Adrenal gland (tissue), 12 donors: ENCODE results near the gene SLF2. TPM values are rescaled to one million over a fixed set of nuclear protein-coding genes. Genes with fewer than 3 reads are reported as not detected.

ENCODE experiments used
- DNase-seq, 7 donors: peaks; one replicate each; pipeline ENCODE4 v3.0.0-alpha.2; 2019 to 2020
- H3K27ac ChIP-seq, 5 donors: fragments of 200-600 bp; sonication (generic) in 4 of 5; 1 replicate in 3 of 5; 2 replicates in 2 of 5; pipeline versions ENCODE4 v1.5.1 to v1.8.0; 2016 to 2020; ENCODE audit warnings: mild to moderate bottlenecking in 1 of 5
- H3K27me3 ChIP-seq: fragments of 200-600 bp; 2 replicates; pipeline ENCODE4 v1.8.0; 2021
- H3K36me3 ChIP-seq, 2 donors: fragments of 200-600 bp; replicated peaks in 1 of 2; 1 replicate in 1 of 2; 2 replicates in 1 of 2; pipeline versions ENCODE4 v1.5.1 to v1.8.0; 2018 to 2022
- H3K4me1 ChIP-seq, 2 donors: fragments of 200-600 bp; replicated peaks in 1 of 2; 1 replicate in 1 of 2; 2 replicates in 1 of 2; pipeline versions ENCODE4 v1.5.1 to v1.8.0; 2018 to 2021
- H3K4me3 ChIP-seq, 4 donors: fragments of 200-600 bp; sonication (generic) in 3 of 4; one replicate each; pipeline ENCODE4 v1.5.1; 2016 to 2018
- H3K9me3 ChIP-seq, 3 donors: fragments of 200-600 bp; sonication (generic) in 1 of 3; replicated peaks in 1 of 3; 1 replicate in 2 of 3; 2 replicates in 1 of 3; pipeline versions ENCODE4 v1.5.1 to v1.8.0; 2016 to 2021
- CTCF ChIP-seq, 6 experiments: fragments of 450-650 bp in 4 of 6; fragments of 200-600 bp in 2 of 6; sonication (generic) in 1 of 6; IDR thresholded peaks; 1 replicate in 5 of 6; 2 replicates in 1 of 6; pipeline versions ENCODE4 v1.5.1 to v1.8.0; 2016 to 2021; ENCODE audit warnings: antibody characterized with exemption in 6 of 6, mild to moderate bottlenecking in 2 of 6, moderate library complexity in 1 of 6
- POLR2A ChIP-seq, 2 donors: fragments of 450-650 bp; IDR thresholded peaks; one replicate each; pipeline ENCODE4 v1.6.1; 2017; ENCODE audit warnings: antibody characterized with exemption in 2 of 2, mild to moderate bottlenecking in 2 of 2, moderate library complexity in 1 of 2
- WGBS, 4 donors: extraction: QIAGEN DNeasy Blood & Tissue Kit in 2 of 4; methylation state at CpG; one replicate each; pipeline versions ENCODE4 v1.1.5 to v1.1.7; 2013 to 2017; 5-methylcytosine and 5-hydroxymethylcytosine counted together
- intact Hi-C, 2 donors: fragments of 100-400 bp; cut with DNase I; formaldehyde crosslinking; loops; one replicate each; pipeline versions ENCODE4 v1.14.1 to v1.15.0; 2022 to 2023
- polyA plus RNA-seq, 3 donors: library from polyadenylated mRNA; stranded (reverse); fragments of 200-250 nt in 2 of 3; fragments of 350-450 nt in 1 of 3; fragmentation: Illumina TruSeq in 1 of 3; extraction: RNeasy Lipid Tissue Mini Kit (QIAGEN cat#74804) in 1 of 3; gene quantifications; one replicate each; pipeline ENCODE4 v1.2.3, GENCODE V29; 2013 to 2014
- total RNA-seq, 9 donors: library from RNA; depleted of rRNA in 4 of 9; stranded (reverse); fragments of >200 nt in 4 of 9; fragments of 120-200 nt in 1 of 9; fragmentation: NEBNext Ultra II Directional in 1 of 9; extraction: Animal tissue kit (Norgen Biotek cat#: 25700) in 1 of 9; gene quantifications; one replicate each; pipeline versions ENCODE4 v1.1.0 to v1.2.4, GENCODE V29; 2013 to 2023
- donor health status: healthy with polysubstance abuse.
- donor health status: Bipolar disorder and iron deficiency.
- donor health status: DM: yes; HTN: yes; CAD: no.
- donor health status: DM: no; HTN: no; CAD: no.
- donor health status: DM: no; HTN: no; CAD: no.
- donor health status: DM: yes; HTN: yes; CAD: no.

SLF2 gene
- total and polyA plus RNA-seq, 12 donors: 19.8 to 88.7 (median 35.8) TPM

GRCh38 chr10:100888957-100889356 lies 23.8 kb upstream of the SLF2 start:
- Histone ChIP-seq H3K4me3 (no peak overlapping the region), H3K36me3 (no peaks in the 10 kb centered on the region), H3K27ac (no peak overlapping the region), H3K4me1 (no peaks in the 10 kb centered on the region), H3K9me3 (no peaks in the 10 kb centered on the region), H3K27me3 (no peaks in the 10 kb centered on the region)
- DNase-seq: peak in 1 of 7 donors; percentile 18
- 61 to 66% (median 64%) methylated on average over 3 of the region's 3 CpGs for WGBS, 4 donors
- peak in 1 of 6 experiments; percentile 36 for TF ChIP-seq CTCF (IDR thresholded peaks at IDR 0.05)
- TF ChIP-seq POLR2A (IDR thresholded peaks at IDR 0.05): no peak
- intact Hi-C loops: no loop called here

GRCh38 chr10:100889546-100889945 lies 23.2 kb upstream of the SLF2 start:
- H3K4me3 ChIP-seq: no peak overlapping the region
- intact Hi-C loops: no loop called here
- TF ChIP-seq CTCF (IDR thresholded peaks at IDR 0.05) (no peak), POLR2A (IDR thresholded peaks at IDR 0.05) (no peak)
- WGBS, 4 donors: 67 to 81% (median 69%) methylated on average over 4 of the region's 4 CpGs
- no peaks in the 10 kb centered on the region for H3K9me3 ChIP-seq
- H3K36me3 ChIP-seq: no peaks in the 10 kb centered on the region
- DNase-seq: peak in 1 of 7 donors; percentile 36
- H3K27me3 ChIP-seq: no peaks in the 10 kb centered on the region
- H3K27ac ChIP-seq: no peak overlapping the region
- no peaks in the 10 kb centered on the region for H3K4me1 ChIP-seq

- intact Hi-C loops: no loop called here
- Histone ChIP-seq H3K4me3 (no peak overlapping the region), H3K36me3 (no peaks in the 10 kb centered on the region), H3K27me3 (no peaks in the 10 kb centered on the region), H3K9me3 (no peaks in the 10 kb centered on the region), H3K27ac (peak overlapping the region in 1 of 5 donors; percentile 11), H3K4me1 (no peaks in the 10 kb centered on the region)
- TF ChIP-seq POLR2A (IDR thresholded peaks at IDR 0.05) (no peak), CTCF (IDR thresholded peaks at IDR 0.05) (no peak)
- DNase-seq: no peak
- WGBS, 4 donors: 67 to 76% (median 74%) methylated on average over 6 of the region's 6 CpGs
Measured at GRCh38 chr10:100890141-100890672, 22.6 kb upstream of the SLF2 start.

GRCh38 chr10:100890673-100891317 lies 22.0 kb upstream of the SLF2 start:
- Histone ChIP-seq H3K36me3 (no peaks in the 10 kb centered on the region), H3K4me1 (no peaks in the 10 kb centered on the region), H3K4me3 (no peak overlapping the region), H3K27ac (peak overlapping the region in 1 of 5 donors; percentile 11), H3K27me3 (no peaks in the 10 kb centered on the region), H3K9me3 (no peaks in the 10 kb centered on the region)
- no peak for TF ChIP-seq CTCF (IDR thresholded peaks at IDR 0.05)
- no peak for TF ChIP-seq POLR2A (IDR thresholded peaks at IDR 0.05)
- WGBS, 4 donors: 64 to 72% (median 68%) methylated on average over 7 of the region's 7 CpGs
- DNase-seq: peak in 2 of 7 donors; percentile 28 to 51
- intact Hi-C loops: no loop called here
